ENCODE results near the gene MKRN2OS. TPM values are rescaled to one million over a fixed set of nuclear protein-coding genes. Genes with fewer than 3 reads are reported as not detected.
A peak's percentile ranks its signal among the peaks of the same experiment; 100 is the strongest.

The MKRN2OS gene
- total RNA-seq, 4 donors from 2014 or later, result 1.3 TPM; not detected in 3

GRCh38 chr3:12588039-12589009 lies 43.0 kb upstream of the MKRN2OS start:
- H3K36me3 ChIP-seq, result peaks cover 5 to 99% of the 10 kb centered on the region in 2 donors
- TF ChIP-seq EP300 (IDR thresholded peaks at IDR 0.05) (no peak), CTCF (IDR thresholded peaks at IDR 0.05) (no peak), POLR2A (IDR thresholded peaks at IDR 0.05) (no peak)
- no peak for ATAC-seq

DNA sequence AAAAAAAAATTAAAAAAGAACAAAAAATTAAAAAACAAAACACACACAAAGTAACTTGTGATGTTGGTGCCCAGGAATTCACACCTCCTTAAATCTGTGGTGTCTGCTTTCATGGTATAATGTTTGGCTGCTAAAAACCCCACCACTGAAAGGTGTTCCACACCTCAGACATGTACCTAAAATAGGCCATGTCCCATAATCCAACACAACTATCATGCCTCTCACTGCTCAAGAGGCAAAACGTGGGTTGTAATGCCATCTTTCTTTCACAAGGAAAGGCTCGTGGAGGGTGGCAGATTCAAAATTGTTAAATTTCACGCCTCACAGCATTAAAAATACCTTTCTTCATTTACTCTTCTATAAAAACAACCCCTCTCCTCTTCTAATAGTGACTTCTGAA lies 41.1 kb upstream of the MKRN2OS start:
- no peak for TF ChIP-seq EP300 (IDR thresholded peaks at IDR 0.05)
- no peak for TF ChIP-seq CTCF (IDR thresholded peaks at IDR 0.05)
- TF ChIP-seq POLR2AphosphoS5 (IDR thresholded peaks at IDR 0.05), result no peak
- no peak for TF ChIP-seq POLR2A (IDR thresholded peaks at IDR 0.05)
- H3K4me1 ChIP-seq, result no peaks in the 10 kb centered on the region
- no peak overlapping the region for H3K4me3 ChIP-seq
- WGBS, 2 donors (ENCODE audit: low coverage in 1 of 2), result 71 to 88% methylated on average over 3 of the region's 3 CpGs
- no peaks in the 10 kb centered on the region for H3K27me3 ChIP-seq
- peaks cover 5 to 100% of the 10 kb centered on the region in 2 donors for H3K36me3 ChIP-seq
- ATAC-seq, result no peak
- H3K9me3 ChIP-seq, result no peaks in the 10 kb centered on the region
- no peak overlapping the region for H3K27ac ChIP-seq

More at GRCh38 chr3:12588039-12589009, 43.0 kb upstream of the MKRN2OS start:
- 69 to 77% methylated on average over 5 to 7 of the region's 7 CpGs for WGBS, 2 donors (ENCODE audit: low coverage in 1 of 2)
- no peaks in the 10 kb centered on the region for H3K27me3 ChIP-seq
- H3K27ac ChIP-seq, result peak overlapping the region in 1 of 4 donors; percentile 3
- no peaks in the 10 kb centered on the region for H3K4me1 ChIP-seq
- H3K9me3 ChIP-seq, result no peaks in the 10 kb centered on the region
- H3K4me3 ChIP-seq, result no peak overlapping the region

- H3K36me3 ChIP-seq, result peaks cover 5 to 100% of the 10 kb centered on the region in 2 donors
- WGBS, 2 donors (ENCODE audit: low coverage in 1 of 2), result 35 to 54% methylated on average over 2 of the region's 5 CpGs
- H3K9me3 ChIP-seq, result no peaks in the 10 kb centered on the region
- no peak for ATAC-seq
- no peaks in the 10 kb centered on the region for H3K27me3 ChIP-seq
- H3K4me1 ChIP-seq, result no peaks in the 10 kb centered on the region
- no peak overlapping the region for H3K27ac ChIP-seq
- TF ChIP-seq CTCF (IDR thresholded peaks at IDR 0.05) (no peak), EP300 (IDR thresholded peaks at IDR 0.05) (no peak), POLR2A (IDR thresholded peaks at IDR 0.05) (no peak), POLR2AphosphoS5 (IDR thresholded peaks at IDR 0.05) (no peak)
- no peak overlapping the region for H3K4me3 ChIP-seq
Measured at GRCh38 chr3:12585970-12586369, 40.7 kb upstream of the MKRN2OS start.

DNA sequence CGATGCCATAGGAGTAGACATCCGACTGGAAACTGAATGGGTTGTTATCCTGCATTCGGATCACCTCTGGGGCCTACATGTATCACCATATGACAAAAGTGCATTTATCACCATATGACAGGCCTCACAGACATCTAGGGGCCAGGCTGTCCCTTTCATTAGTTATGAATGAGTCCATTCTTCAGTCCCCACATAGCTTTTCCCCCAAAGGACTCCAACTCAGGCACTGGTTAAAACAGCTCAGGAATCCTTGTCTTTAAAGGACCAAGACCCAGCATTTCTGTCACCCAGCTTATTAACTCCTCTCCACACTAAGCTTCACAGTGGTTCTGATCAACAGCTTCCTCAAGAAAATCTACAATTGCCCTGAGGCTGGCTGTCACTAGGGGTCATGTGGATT lies 39.9 kb upstream of the MKRN2OS start:
- 78% methylated on average over 3 of the region's 3 CpGs; no CpG with 5 or more reads in 1 of the 2 donors for WGBS, 2 donors (ENCODE audit: low coverage in 1 of 2)
- Histone ChIP-seq H3K9me3 (no peaks in the 10 kb centered on the region), H3K27ac (no peak overlapping the region), H3K36me3 (peaks cover 0 to 100% of the 10 kb centered on the region in 2 donors), H3K27me3 (no peaks in the 10 kb centered on the region), H3K4me3 (no peak overlapping the region), H3K4me1 (no peaks in the 10 kb centered on the region)
- TF ChIP-seq EP300 (IDR thresholded peaks at IDR 0.05) (no peak), POLR2AphosphoS5 (IDR thresholded peaks at IDR 0.05) (no peak), CTCF (IDR thresholded peaks at IDR 0.05) (no peak), POLR2A (IDR thresholded peaks at IDR 0.05) (no peak)
- no peak for ATAC-seq

- no peak overlapping the region for H3K4me3 ChIP-seq
- no CpG with 5 or more reads among the region's 2 CpGs for WGBS, 2 donors (ENCODE audit: low coverage in 1 of 2)
- no peak overlapping the region for H3K27ac ChIP-seq
- peaks cover 0 to 100% of the 10 kb centered on the region in 2 donors for H3K36me3 ChIP-seq
- peaks cover 0 to 8% (median 0%) of the 10 kb centered on the region in 3 donors for H3K4me1 ChIP-seq
- no peak for ATAC-seq
- no peaks in the 10 kb centered on the region for H3K9me3 ChIP-seq
- TF ChIP-seq POLR2AphosphoS5 (IDR thresholded peaks at IDR 0.05), result no peak
- H3K27me3 ChIP-seq, result no peaks in the 10 kb centered on the region
Measured at GRCh38 chr3:12584083-12584482, 38.8 kb upstream of the MKRN2OS start.
